ENCODE data around the gene LBHD2.

The LBHD2 gene

DNA sequence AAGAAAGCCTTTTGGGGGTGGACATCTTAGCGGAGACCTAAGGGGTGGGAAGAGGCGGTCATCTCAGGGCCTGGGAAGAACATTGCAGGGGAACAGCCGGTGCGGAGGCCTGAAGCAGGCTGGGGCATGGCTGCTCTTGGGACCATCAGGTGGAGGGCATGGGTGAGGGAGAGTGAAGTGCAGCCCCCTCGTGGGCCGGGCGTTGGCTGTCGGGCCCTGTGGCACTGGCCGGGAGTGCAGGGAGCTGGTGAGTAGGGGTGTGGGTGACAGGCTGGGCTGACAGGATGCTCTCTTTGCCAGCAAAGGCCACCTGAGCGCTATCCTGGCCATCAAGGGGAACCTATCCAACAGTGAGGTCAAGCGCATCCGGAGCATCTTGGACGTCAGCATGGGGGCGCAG, 50.9 kb downstream of the LBHD2 start:
- no peak for DNase-seq

DNA sequence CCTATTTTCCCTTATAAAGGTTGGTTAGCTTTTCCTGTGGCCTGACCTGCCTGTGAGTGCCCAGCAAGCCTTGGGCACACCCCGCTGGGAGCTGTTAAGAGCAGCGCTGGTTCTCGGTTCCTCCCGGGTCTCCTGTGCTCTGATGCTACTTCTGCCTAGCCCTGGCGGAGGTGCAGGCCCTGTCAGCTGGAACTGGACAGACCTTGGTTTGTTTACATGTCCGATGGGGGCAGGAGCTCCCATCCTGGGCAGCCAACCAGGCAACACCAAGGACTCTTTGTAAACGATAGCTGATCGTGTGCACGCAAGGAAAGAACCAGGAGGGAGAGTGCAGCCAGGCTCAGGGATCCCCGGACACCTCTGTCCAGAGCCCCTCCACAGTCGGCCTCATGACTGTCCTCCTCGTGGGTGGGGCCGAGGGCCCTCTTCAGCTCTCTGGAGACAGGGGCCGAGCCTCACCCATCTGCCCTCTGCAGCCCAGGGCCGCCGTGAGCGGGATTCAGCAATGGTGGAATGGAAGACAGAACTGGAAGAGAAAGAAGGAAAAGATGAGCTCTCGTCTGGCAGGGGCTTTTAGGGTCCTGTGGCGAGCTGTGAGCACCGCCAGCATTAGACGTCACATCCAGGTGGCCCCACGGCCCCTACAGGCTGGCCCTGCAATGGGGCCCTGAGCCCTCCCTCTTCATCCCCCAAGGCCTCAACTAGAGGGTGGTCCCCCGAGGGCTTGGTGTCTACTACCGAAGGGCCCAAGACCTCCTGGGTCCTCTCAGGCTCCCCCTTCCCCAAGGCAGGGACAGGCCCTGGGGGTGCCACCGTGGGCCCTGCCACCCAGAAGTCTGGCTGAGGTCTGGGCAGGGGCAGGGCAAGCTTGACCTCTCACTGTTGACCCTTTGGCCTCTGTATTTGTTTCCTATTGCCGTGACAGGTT, 51.6 kb downstream of the LBHD2 start:
- DNase-seq, result no peak

DNA sequence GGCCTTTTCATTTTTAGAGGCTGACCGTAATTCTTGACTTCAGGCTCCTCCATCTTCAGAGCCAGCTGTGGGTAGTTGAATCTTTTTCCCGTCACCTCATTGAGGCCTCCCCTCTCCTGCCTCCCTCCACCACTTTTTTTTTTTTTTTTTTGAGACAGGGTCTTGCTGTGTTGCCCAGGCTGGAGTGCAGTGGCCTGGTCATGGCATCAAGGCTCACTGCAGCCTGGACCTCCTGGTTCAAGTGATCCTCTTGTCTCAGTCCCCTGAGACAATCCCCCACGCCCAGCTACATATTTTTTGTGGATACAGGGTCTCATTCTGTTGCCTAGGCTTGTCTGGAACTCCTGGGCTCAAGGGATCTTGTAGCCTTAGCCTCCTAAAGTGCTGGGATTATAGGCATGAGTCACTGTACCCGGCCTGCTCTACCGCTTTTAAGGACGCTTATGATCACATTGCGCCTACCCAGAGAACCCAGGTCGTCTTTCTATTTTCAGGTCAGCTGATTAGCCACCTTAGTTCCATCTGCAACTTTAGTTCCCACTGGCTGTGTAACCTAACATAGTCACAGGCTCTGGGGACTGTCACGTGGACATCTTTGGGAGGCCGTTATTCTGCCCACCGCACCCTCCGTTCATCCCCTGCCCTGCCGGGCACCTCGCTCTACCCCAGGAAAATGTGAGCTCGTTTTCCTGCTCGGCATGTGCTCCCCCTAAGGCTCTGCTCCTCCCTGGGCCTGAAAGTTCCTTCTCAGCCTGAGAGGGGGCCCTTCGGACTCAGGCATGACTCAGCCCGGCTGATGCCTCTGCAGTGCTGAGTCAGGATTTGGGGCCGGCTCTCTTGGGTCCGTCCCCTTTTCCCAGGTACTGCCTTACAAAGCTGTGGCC, 52.6 kb downstream of the LBHD2 start:
- no peak for DNase-seq

- DNase-seq, result no peak
These were observed 53.8 kb downstream of the LBHD2 start for GRCh38 chr14:103137689-103138300.

DNA sequence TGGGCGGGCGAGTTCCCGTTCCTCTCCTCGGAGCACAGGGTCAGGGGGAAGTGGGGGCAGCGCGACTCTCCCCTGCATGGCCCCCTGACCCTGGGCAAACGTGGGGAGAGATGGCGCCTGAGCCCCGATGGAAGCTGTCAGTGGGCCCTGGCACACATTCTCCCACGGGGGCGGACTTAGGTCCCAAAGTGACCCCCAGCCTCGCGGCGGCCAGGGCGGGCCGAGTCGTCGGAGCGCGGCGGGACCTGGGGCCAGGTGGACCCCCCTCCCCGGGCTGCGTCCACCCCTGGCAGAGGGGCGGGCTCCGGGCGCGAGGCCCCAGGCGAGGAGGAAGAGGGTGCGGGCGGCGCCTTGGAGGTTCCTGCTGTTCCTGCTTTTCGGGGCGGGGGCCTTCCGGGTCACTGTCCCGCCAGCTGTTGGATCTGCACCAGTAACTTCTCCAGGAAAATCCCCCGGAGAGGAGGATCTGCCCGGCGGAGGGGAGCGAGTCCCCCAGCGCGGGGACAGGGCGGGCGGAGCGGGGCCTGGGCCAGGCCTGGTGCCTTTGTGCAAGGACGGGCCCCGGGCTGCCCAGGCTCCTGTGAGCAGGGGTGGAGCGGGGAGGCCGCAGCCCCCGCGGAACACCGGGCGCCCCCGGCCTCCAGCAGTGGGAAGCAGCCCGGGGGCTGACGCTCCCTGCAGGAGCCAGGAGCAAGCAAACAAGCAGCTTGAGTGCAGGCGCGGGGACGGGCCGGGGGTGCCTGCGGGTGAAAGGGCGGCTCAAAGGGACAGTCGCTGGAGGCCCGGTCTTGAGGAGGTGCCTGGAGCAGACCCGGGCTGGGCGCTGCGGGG, 54.5 kb downstream of the LBHD2 start:
- no peak for DNase-seq

GRCh38 chr14:103139132-103140025, 55.4 kb downstream of the LBHD2 start:
- no peak for DNase-seq
